Peyer's patch (tissue), 4 donors: ENCODE results near the gene CUL1.

Source experiments
- POLR2A ChIP-seq, 2 donors: fragments of 450-650 bp; IDR thresholded peaks; one replicate each; pipeline ENCODE4 v1.5.1; 2017; ENCODE audit warnings: antibody characterized with exemption in 2 of 2, mild to moderate bottlenecking in 2 of 2, moderate library complexity in 2 of 2
- TF ChIP-seq, protein P1 (sequence below), 6 experiments: fragments of 450-650 bp in 4 of 6; fragments of 200-600 bp in 2 of 6; sonication (generic) in 1 of 6; IDR thresholded peaks; one replicate each; pipeline ENCODE4 v1.5.1; 2017 to 2019; ENCODE audit warnings: antibody characterized with exemption in 6 of 6, mild to moderate bottlenecking in 3 of 6, moderate library complexity in 1 of 6

DNA sequence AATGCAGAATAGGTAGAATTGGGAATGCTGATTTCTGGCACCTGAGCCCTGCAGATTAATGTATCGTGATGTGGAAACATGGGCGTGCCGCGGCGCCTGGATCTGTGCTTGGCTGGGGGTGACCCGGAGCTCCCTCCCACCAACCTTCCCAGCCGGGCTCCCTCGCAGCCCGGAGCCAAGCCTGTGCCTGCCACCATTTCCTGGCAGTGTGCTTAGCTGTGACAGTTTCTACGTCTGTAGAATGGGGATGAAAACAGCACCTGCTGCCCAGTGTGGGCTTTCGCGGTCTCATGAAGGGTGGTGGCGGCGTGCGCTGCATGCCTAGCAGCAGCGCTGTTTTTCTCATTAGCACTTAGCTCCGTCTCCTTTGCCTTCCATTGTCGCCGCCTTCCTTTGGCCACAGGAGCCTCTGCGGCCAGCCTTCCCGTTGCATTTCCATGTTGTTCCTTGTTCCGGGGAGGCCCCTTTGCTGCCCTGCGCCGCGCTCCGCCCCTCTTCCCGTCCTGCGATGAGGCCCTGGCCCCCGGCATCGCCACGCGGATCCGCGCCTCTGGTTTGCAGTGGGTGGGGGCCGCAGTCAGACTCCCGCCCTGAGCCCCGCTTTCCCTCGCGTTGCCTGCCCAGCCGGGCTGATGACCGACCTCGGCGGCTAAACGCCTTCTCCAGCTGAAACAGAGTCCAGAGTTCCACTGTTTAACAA is 84.2 kb downstream of the CUL1 start:
- TF ChIP-seq, protein P1, sequence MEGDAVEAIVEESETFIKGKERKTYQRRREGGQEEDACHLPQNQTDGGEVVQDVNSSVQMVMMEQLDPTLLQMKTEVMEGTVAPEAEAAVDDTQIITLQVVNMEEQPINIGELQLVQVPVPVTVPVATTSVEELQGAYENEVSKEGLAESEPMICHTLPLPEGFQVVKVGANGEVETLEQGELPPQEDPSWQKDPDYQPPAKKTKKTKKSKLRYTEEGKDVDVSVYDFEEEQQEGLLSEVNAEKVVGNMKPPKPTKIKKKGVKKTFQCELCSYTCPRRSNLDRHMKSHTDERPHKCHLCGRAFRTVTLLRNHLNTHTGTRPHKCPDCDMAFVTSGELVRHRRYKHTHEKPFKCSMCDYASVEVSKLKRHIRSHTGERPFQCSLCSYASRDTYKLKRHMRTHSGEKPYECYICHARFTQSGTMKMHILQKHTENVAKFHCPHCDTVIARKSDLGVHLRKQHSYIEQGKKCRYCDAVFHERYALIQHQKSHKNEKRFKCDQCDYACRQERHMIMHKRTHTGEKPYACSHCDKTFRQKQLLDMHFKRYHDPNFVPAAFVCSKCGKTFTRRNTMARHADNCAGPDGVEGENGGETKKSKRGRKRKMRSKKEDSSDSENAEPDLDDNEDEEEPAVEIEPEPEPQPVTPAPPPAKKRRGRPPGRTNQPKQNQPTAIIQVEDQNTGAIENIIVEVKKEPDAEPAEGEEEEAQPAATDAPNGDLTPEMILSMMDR (IDR thresholded peaks at IDR 0.05) = no peak
- TF ChIP-seq POLR2A (IDR thresholded peaks at IDR 0.05) = no peak
